ENCODE data around the gene SUGP1.

SUGP1 gene

DNA sequence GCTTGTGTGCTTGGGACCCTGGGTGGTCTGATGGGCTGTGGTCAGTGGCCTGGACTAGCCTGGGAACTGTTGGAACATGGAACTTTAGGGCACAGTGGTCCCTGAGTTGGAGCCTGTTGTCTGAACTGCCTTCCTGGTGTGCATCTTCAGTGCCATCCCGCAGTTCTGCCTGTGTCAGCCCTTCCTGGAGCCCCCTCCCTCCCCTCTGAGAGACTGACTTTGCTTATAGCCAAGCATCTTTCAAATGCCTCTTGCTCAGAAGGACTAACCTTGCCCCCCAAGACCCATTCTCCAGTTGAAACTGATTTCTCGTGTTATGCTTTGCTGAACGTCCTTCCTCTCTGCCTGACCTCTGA is 14.7 kb upstream of the SUGP1 start:
- H3K36me3 ChIP-seq, result peaks cover 93% of the 10 kb centered on the region
- H3K9me3 ChIP-seq, result no peaks in the 10 kb centered on the region
- no peaks in the 10 kb centered on the region for H3K27me3 ChIP-seq

GRCh38 chr19:19334063-19334988 is 14.0 kb upstream of the SUGP1 start:
- Histone ChIP-seq H3K36me3 (peaks cover 86% of the 10 kb centered on the region), H3K9me3 (no peaks in the 10 kb centered on the region), H3K4me1 (ENCODE audit: control insufficient read depth in 1 of 2, insufficient read depth in 1 of 2, low read depth in 1 of 2, low read length in 1 of 2) (peaks cover 13% of the 10 kb centered on the region in 2 experiments), H3K27ac (no peak overlapping the region), H3K27me3 (no peaks in the 10 kb centered on the region), H3K4me3 (ENCODE audit: low read depth in 1 of 2, low read length in 1 of 2) (no peak overlapping the region)
- TF ChIP-seq, protein P1, sequence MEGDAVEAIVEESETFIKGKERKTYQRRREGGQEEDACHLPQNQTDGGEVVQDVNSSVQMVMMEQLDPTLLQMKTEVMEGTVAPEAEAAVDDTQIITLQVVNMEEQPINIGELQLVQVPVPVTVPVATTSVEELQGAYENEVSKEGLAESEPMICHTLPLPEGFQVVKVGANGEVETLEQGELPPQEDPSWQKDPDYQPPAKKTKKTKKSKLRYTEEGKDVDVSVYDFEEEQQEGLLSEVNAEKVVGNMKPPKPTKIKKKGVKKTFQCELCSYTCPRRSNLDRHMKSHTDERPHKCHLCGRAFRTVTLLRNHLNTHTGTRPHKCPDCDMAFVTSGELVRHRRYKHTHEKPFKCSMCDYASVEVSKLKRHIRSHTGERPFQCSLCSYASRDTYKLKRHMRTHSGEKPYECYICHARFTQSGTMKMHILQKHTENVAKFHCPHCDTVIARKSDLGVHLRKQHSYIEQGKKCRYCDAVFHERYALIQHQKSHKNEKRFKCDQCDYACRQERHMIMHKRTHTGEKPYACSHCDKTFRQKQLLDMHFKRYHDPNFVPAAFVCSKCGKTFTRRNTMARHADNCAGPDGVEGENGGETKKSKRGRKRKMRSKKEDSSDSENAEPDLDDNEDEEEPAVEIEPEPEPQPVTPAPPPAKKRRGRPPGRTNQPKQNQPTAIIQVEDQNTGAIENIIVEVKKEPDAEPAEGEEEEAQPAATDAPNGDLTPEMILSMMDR (IDR thresholded peaks at IDR 0.05), result no peak

More for the DNA sequence above, 14.7 kb upstream of the SUGP1 start:
- no peak overlapping the region for H3K4me3 ChIP-seq (ENCODE audit: low read depth in 1 of 2, low read length in 1 of 2)
- no peak overlapping the region for H3K27ac ChIP-seq
- TF ChIP-seq, protein P1 (IDR thresholded peaks at IDR 0.05), result no peak
- H3K4me1 ChIP-seq (ENCODE audit: control insufficient read depth in 1 of 2, insufficient read depth in 1 of 2, low read depth in 1 of 2, low read length in 1 of 2), result peaks cover 6 to 7% of the 10 kb centered on the region in 2 experiments

DNA sequence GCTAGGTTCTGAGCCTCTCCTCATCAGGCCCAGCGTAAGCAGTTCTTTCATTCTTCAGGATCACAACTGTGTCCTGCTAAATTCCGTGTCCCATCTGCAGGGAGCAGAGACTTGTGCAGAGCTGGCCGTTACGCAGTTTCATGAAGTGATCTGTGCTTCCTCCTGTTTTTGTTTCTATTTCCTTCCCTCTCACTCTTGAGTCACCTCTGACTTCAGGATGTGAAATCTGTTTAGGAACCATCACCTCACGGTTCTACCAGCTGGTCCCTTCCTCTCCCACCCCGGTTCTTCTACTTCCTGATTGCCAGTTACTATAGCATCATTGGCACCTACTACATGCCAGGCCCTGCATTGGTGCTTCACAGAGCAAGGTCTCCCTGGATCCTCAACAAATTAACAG is 8.8 kb upstream of the SUGP1 start:
- TF ChIP-seq, protein P1 (IDR thresholded peaks at IDR 0.05), result no peak
- Histone ChIP-seq H3K4me1 (ENCODE audit: control insufficient read depth in 1 of 2, insufficient read depth in 1 of 2, low read depth in 1 of 2, low read length in 1 of 2) (peaks cover 43 to 52% of the 10 kb centered on the region in 2 experiments), H3K9me3 (no peaks in the 10 kb centered on the region), H3K27me3 (no peaks in the 10 kb centered on the region), H3K36me3 (peaks cover 55% of the 10 kb centered on the region), H3K27ac (peak overlapping the region; percentile 91), H3K4me3 (ENCODE audit: low read depth in 1 of 2, low read length in 1 of 2) (peak overlapping the region; percentile 53 to 56)

DNA sequence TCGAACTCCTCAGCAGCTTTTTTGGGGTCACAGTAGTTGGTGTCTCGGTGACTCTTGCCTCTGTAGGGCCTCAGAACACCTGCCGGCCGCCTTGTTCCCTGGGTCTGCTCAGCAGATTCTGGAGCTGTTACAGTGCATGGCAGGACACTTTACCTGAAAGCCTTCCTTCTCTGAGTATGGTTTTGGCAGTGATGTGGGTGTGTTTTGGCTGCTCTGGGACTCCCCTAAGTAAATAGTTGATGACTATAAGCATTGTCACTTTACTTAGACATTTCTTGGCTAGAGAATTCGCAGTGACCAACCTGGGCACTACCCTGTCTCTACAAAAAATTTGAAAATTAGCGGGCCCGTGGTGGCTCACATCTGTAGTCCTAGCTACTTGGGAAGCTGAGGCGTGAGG is 7.4 kb upstream of the SUGP1 start:
- Histone ChIP-seq H3K27me3 (no peaks in the 10 kb centered on the region), H3K36me3 (peaks cover 51% of the 10 kb centered on the region), H3K4me1 (ENCODE audit: control insufficient read depth in 1 of 2, insufficient read depth in 1 of 2, low read depth in 1 of 2, low read length in 1 of 2) (peaks cover 58 to 67% of the 10 kb centered on the region in 2 experiments), H3K9me3 (no peaks in the 10 kb centered on the region), H3K27ac (peak overlapping the region; percentile 91), H3K4me3 (ENCODE audit: low read depth in 1 of 2, low read length in 1 of 2) (peak overlapping the region in 1 of 2 experiments; percentile 56)
- TF ChIP-seq, protein P1 (IDR thresholded peaks at IDR 0.05), result no peak

DNA sequence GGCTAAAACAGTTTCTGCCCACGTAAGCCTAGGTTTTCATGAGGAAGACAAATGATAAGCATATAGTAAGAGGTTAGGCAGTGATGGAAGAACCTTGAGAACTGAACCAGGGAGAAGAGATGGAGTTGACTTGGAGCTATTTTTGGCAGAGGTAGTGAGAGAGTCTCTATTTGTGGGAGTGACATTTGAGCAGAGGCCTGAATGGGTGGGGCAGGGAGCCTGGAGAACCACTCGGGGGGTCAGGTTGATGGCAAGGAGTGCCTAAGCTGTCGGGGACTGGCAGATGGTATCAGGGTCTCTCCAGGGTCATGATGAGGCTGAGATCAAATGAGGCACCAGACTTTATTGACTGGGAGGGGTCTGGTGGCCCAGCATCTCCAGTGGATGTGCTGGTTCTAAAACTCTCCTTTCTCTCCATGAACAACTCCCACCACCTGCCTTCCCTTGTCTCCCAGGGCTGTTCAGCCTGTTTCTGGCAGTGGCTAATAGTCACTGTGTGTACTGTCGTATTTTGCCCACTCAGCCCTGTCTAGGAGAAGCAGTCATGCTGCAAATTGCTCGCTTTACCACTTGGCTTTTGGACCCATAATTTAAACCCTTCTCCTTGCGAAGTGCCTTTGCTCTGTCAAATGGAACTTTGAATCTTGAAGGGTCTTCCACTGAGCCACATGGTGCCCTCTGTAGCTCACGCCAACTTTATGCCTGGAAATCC is 3.9 kb upstream of the SUGP1 start:
- TF ChIP-seq, protein P1 (IDR thresholded peaks at IDR 0.05), result no peak
- H3K27ac ChIP-seq, result peak overlapping the region; percentile 95
- no peak overlapping the region for H3K4me3 ChIP-seq (ENCODE audit: low read depth in 1 of 2, low read length in 1 of 2)
- no peaks in the 10 kb centered on the region for H3K9me3 ChIP-seq
- H3K36me3 ChIP-seq, result peaks cover 30% of the 10 kb centered on the region
- H3K27me3 ChIP-seq, result no peaks in the 10 kb centered on the region
- H3K4me1 ChIP-seq (ENCODE audit: control insufficient read depth in 1 of 2, insufficient read depth in 1 of 2, low read depth in 1 of 2, low read length in 1 of 2), result peaks cover 62 to 79% of the 10 kb centered on the region in 2 experiments
